Suprapubic skin (tissue), 4 donors: ENCODE measurements around the gene ADRA1B.

Experiments used
- CTCF ChIP-seq, 2 donors: fragments of 200-600 bp in 1 of 2; fragments of 450-650 bp in 1 of 2; sonication (generic) in 1 of 2; IDR thresholded peaks; one replicate each; pipeline ENCODE4 v1.5.1; 2016 to 2019; ENCODE audit warnings: antibody characterized with exemption in 2 of 2, mild to moderate bottlenecking in 1 of 2, moderate library complexity in 1 of 2
- EP300 ChIP-seq: sonication (generic); formaldehyde crosslinking; IDR thresholded peaks from one replicate; pipeline ENCODE4 v1.6.1; 2017; ENCODE audit warnings: antibody characterized with exemption
- POLR2A ChIP-seq, 2 donors: fragments of 450-650 bp; IDR thresholded peaks; one replicate each; pipeline ENCODE4 v1.6.1; 2017; ENCODE audit warnings: antibody characterized with exemption in 2 of 2, mild to moderate bottlenecking in 2 of 2, moderate library complexity in 2 of 2
- POLR2AphosphoS5 ChIP-seq, 3 donors: sonication (generic); formaldehyde crosslinking; IDR thresholded peaks; one replicate each; pipeline ENCODE4 v1.6.1; 2017; ENCODE audit warnings: antibody characterized with exemption in 3 of 3

DNA sequence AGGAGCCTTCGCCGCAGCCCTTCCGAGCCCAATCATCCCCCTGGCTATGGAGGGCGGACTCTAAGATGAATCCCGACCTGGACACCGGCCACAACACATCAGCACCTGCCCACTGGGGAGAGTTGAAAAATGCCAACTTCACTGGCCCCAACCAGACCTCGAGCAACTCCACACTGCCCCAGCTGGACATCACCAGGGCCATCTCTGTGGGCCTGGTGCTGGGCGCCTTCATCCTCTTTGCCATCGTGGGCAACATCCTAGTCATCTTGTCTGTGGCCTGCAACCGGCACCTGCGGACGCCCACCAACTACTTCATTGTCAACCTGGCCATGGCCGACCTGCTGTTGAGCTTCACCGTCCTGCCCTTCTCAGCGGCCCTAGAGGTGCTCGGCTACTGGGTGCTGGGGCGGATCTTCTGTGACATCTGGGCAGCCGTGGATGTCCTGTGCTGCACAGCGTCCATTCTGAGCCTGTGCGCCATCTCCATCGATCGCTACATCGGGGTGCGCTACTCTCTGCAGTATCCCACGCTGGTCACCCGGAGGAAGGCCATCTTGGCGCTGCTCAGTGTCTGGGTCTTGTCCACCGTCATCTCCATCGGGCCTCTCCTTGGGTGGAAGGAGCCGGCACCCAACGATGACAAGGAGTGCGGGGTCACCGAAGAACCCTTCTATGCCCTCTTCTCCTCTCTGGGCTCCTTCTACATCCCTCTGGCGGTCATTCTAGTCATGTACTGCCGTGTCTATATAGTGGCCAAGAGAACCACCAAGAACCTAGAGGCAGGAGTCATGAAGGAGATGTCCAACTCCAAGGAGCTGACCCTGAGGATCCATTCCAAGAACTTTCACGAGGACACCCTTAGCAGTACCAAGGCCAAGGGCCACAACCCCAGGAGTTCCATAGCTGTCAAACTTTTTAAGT is 819 bp downstream of the ADRA1B start:
- no peak for TF ChIP-seq POLR2AphosphoS5 (IDR thresholded peaks at IDR 0.05)
- no peak for TF ChIP-seq CTCF (IDR thresholded peaks at IDR 0.05)
- TF ChIP-seq POLR2A (IDR thresholded peaks at IDR 0.05), result no peak
- TF ChIP-seq EP300, result no peak
